Measurements from ENCODE around the gene UBE2D2. TPM values are rescaled to one million over a fixed set of nuclear protein-coding genes. Genes with fewer than 3 reads are reported as not detected.

Gene UBE2D2
- total RNA-seq, 1 experiment from 2014 or later: 222 TPM

- no peaks in the 10 kb centered on the region for H3K36me3 ChIP-seq (ENCODE audit: control insufficient read depth, insufficient read depth, low read length)
- intact Hi-C loops (cut with micrococcal nuclease; ENCODE audit: unreplicated experiment) (no loop called here), in situ Hi-C loops (cut with HindIII; ENCODE audit: low pct_unique_long_range_greater_than_20kb, low sequenced_read_pairs) (no loop called here)
- no peaks in the 10 kb centered on the region for H3K9me3 ChIP-seq (ENCODE audit: control insufficient read depth, insufficient read depth, low read depth, low read length)
- no peaks in the 10 kb centered on the region for H3K4me1 ChIP-seq (ENCODE audit: control insufficient read depth, insufficient read depth, low read length)
- POLR2A ChIA-PET: no interaction called here
- no peak for TF ChIP-seq SIN3A (IDR thresholded peaks at IDR 0.05; ENCODE audit: borderline replicate concordance, insufficient read depth, low read depth, low read length)
- TF ChIP-seq POLR2AphosphoS5 (IDR thresholded peaks at IDR 0.05; ENCODE audit: low read depth, low read length): no peak
- no peak for TF ChIP-seq TCF7L2 (IDR thresholded peaks at IDR 0.05; ENCODE audit: low read depth, low read length)
- no peak for TF ChIP-seq REST (IDR thresholded peaks at IDR 0.05; ENCODE audit: insufficient read depth in 1 of 2, low read depth in 2 of 2, low read length in 1 of 2)
- TF ChIP-seq CTCF (IDR thresholded peaks at IDR 0.05): no peak
- H3K27ac ChIP-seq (ENCODE audit: low read length): no peak overlapping the region
- CTCF ChIA-PET: no interaction called here
- ATAC-seq: no peak
- H3K27me3 ChIP-seq (ENCODE audit: control insufficient read depth, insufficient read depth, low read length): no peaks in the 10 kb centered on the region
- no peak for DNase-seq (ENCODE audit: low read depth, low spot score)
- no TSS peak for BruUV-seq (replicated peaks)
- no peak overlapping the region for H3K4me3 ChIP-seq (ENCODE audit: low read depth in 2 of 2, low read length in 2 of 2)
Measured at GRCh38 chr5:139554264-139554663, 6.9 kb upstream of the UBE2D2 start.

GRCh38 chr5:139557811-139558210 is 3.3 kb upstream of the UBE2D2 start:
- Histone ChIP-seq H3K27me3 (ENCODE audit: control insufficient read depth, insufficient read depth, low read length) (no peaks in the 10 kb centered on the region), H3K4me1 (ENCODE audit: control insufficient read depth, insufficient read depth, low read length) (peaks cover 4% of the 10 kb centered on the region; the same call in 1 of the 2 replicates), H3K36me3 (ENCODE audit: control insufficient read depth, insufficient read depth, low read length) (peaks cover 3% of the 10 kb centered on the region; the same call in 1 of the 2 replicates), H3K27ac (ENCODE audit: low read length) (no peak overlapping the region), H3K9me3 (ENCODE audit: control insufficient read depth, insufficient read depth, low read depth, low read length) (no peaks in the 10 kb centered on the region), H3K4me3 (ENCODE audit: low read depth in 2 of 2, low read length in 2 of 2) (no peak overlapping the region)
- in situ Hi-C loops (cut with HindIII; ENCODE audit: low pct_unique_long_range_greater_than_20kb, low sequenced_read_pairs) (no loop called here), intact Hi-C loops (cut with micrococcal nuclease; ENCODE audit: unreplicated experiment) (no loop called here)
- no peak for DNase-seq (ENCODE audit: low read depth, low spot score)
- ChIA-PET CTCF (no interaction called here), POLR2A (no interaction called here)
- no peak for ATAC-seq
- BruUV-seq (replicated peaks): no TSS peak
- TF ChIP-seq REST (IDR thresholded peaks at IDR 0.05; ENCODE audit: insufficient read depth in 1 of 2, low read depth in 2 of 2, low read length in 1 of 2) (no peak), SIN3A (IDR thresholded peaks at IDR 0.05; ENCODE audit: borderline replicate concordance, insufficient read depth, low read depth, low read length) (no peak), POLR2AphosphoS5 (IDR thresholded peaks at IDR 0.05; ENCODE audit: low read depth, low read length) (no peak), TCF7L2 (IDR thresholded peaks at IDR 0.05; ENCODE audit: low read depth, low read length) (no peak), CTCF (IDR thresholded peaks at IDR 0.05) (no peak)
